ENCODE results near the gene PTPN14.

DNA sequence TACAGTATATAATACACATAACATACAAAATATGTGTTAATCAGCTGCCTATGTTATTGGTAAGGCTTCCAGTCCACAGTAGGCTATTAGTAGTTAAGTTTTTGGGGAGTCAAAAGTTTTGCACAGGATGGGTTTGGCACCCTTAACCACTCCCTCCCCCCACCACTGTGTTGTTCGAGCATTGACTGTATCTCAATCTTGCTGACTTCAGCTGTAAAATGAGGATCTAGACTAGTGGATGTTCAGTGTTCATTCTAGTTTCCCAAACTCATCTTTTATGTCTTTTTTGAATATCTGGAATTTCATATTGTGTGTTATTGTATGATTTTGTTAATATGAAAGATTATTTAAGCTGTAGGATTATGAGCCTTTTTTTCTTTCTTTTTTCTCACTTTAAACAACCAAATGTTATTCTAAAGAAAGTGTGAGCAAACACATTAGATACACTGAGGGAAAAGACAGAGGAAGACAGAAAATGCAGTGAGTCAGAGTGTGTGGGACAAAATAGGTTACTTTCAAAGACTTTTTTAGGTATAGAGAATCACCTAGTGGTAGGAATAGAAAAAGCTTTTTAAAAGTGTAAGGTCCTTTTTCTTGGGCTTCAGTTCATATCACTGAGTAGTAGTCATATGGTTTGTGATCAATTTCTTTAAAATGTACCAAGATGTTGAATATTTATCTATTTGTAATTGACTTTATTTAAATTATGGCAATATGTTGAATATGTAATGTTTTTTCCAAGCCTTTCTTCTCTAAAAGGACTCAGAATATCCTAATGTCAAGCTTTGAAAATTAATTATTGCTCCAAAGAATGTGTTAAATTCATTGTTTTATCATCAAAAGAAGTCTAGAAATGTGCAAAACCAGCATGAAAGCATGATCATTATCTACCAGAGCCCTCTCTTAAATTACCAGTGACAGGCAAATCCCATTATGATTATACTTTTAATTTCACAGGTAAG is 33.7 kb upstream of the PTPN14 start:
- no peak for TF ChIP-seq TOX (CRISPR knock-in tag; IDR thresholded peaks at IDR 0.05; ENCODE audit: borderline replicate concordance)
- no peak for TF ChIP-seq PPARA (CRISPR knock-in tag; IDR thresholded peaks at IDR 0.05; ENCODE audit: borderline replicate concordance)
- no peak for TF ChIP-seq OSR1 (CRISPR knock-in tag; IDR thresholded peaks at IDR 0.05)
- TF ChIP-seq, protein P1, sequence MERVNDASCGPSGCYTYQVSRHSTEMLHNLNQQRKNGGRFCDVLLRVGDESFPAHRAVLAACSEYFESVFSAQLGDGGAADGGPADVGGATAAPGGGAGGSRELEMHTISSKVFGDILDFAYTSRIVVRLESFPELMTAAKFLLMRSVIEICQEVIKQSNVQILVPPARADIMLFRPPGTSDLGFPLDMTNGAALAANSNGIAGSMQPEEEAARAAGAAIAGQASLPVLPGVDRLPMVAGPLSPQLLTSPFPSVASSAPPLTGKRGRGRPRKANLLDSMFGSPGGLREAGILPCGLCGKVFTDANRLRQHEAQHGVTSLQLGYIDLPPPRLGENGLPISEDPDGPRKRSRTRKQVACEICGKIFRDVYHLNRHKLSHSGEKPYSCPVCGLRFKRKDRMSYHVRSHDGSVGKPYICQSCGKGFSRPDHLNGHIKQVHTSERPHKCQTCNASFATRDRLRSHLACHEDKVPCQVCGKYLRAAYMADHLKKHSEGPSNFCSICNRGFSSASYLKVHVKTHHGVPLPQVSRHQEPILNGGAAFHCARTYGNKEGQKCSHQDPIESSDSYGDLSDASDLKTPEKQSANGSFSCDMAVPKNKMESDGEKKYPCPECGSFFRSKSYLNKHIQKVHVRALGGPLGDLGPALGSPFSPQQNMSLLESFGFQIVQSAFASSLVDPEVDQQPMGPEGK (CRISPR knock-in tag; IDR thresholded peaks at IDR 0.05; ENCODE audit: borderline replicate concordance): no peak
- no peak for TF ChIP-seq GLIS3 (CRISPR knock-in tag; IDR thresholded peaks at IDR 0.05)
- no peak for TF ChIP-seq ZNF70 (CRISPR knock-in tag; IDR thresholded peaks at IDR 0.05)
- TF ChIP-seq ZFP3 (CRISPR knock-in tag; IDR thresholded peaks at IDR 0.05): no peak

Measured in SK-N-SH treated with all-trans-retinoic acid at 6 μM for 48 hours (cell line).